ENCODE measurements around the gene SLC22A17. TPM values are rescaled to one million over a fixed set of nuclear protein-coding genes. Genes with fewer than 3 reads are reported as not detected.
A peak's percentile ranks its signal among the peaks of the same experiment; 100 is the strongest.

SLC22A17 gene
- total RNA-seq, 1 donor from 2014 or later = 49.0 TPM

DNA sequence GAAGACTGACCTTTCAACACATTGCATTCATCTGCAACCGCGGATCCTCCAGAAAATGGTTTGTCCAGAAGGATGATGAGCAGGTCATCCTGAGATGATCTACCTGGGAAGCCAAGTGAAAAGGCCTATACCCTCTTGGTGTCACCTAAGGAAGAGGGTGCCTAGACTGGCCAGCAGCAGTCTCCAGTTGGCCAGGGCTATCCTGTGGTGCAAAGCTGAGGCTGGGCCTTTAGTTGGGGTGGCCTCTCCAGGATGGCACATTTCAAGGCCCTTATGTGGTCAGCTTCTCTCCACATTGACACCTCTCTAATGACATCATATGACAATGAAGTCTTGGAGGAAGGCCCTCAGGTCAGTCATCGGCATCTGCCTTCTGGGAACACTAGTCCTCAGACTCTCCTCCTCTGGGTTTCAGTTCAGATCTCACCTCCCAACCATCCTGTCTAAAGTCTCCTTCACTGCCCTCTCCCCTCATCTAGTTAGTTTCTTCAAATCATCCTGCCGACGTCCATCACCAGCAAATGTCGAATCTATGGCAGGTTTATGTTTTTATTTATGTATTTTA lies 3.3 kb upstream of the SLC22A17 start:
- Mint-ChIP-seq H3K27ac (peak overlapping the region; percentile 23), H3K27me3 (ENCODE audit: low read depth) (peaks cover 6% of the 10 kb centered on the region)
- TF ChIP-seq, protein P1, sequence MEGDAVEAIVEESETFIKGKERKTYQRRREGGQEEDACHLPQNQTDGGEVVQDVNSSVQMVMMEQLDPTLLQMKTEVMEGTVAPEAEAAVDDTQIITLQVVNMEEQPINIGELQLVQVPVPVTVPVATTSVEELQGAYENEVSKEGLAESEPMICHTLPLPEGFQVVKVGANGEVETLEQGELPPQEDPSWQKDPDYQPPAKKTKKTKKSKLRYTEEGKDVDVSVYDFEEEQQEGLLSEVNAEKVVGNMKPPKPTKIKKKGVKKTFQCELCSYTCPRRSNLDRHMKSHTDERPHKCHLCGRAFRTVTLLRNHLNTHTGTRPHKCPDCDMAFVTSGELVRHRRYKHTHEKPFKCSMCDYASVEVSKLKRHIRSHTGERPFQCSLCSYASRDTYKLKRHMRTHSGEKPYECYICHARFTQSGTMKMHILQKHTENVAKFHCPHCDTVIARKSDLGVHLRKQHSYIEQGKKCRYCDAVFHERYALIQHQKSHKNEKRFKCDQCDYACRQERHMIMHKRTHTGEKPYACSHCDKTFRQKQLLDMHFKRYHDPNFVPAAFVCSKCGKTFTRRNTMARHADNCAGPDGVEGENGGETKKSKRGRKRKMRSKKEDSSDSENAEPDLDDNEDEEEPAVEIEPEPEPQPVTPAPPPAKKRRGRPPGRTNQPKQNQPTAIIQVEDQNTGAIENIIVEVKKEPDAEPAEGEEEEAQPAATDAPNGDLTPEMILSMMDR (IDR thresholded peaks at IDR 0.05; ENCODE audit: unreplicated experiment) = no peak

DNA sequence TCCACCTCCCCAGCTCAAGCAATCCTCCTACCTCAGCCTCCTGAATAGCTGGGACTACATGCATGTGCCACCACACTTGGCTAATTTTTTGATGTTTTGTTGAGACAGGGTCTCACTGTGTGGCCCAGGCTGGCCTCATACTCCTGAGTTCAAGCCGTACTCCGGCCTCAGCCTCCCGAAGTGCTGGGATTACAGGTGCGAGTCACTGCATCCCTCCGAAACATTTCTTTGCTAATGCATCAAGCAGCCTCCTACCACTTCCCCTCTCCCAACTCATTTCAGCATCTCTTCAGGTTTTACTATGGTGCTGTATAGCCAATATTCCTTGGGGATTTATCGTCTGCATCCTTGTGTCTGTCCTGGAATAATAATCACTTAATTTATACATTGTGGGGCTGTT lies 2.3 kb upstream of the SLC22A17 start:
- TF ChIP-seq, protein P1 (IDR thresholded peaks at IDR 0.05; ENCODE audit: unreplicated experiment) = no peak
- no peak for DNase-seq (ENCODE audit: low spot score in 2 of 2, unreplicated experiment in 2 of 2)
- no peak overlapping the region for H3K4me3 Mint-ChIP-seq
- H3K27me3 Mint-ChIP-seq (ENCODE audit: low read depth) = peaks cover 12% of the 10 kb centered on the region
- H3K27ac Mint-ChIP-seq = no peak overlapping the region
- H3K9me3 Mint-ChIP-seq = no peaks in the 10 kb centered on the region
- H3K4me1 Mint-ChIP-seq = peaks cover 12% of the 10 kb centered on the region
- H3K36me3 Mint-ChIP-seq = peaks cover 7% of the 10 kb centered on the region

More for the DNA sequence above, 3.3 kb upstream of the SLC22A17 start:
- Mint-ChIP-seq H3K4me1 (peaks cover 12% of the 10 kb centered on the region), H3K4me3 (no peak overlapping the region), H3K36me3 (peaks cover 7% of the 10 kb centered on the region), H3K9me3 (no peaks in the 10 kb centered on the region)
- DNase-seq (ENCODE audit: low spot score in 2 of 2, unreplicated experiment in 2 of 2) = no peak

DNA sequence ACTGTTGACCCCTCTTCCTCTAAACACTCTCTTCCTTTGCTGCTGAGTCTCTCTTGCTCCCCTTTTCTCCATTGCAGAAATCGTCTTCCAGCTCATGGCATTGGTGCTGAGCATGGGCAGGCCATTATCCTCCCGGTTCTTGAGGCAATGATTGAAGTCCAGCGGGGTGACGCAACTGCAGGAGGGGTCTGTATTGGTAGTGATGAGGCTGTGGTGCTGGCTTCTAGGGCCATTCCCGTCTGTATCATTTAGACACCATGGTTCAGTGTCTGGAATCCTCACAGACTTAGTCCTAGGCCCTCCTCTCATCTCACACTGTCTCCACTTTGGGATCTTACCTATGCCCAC lies 720 bp upstream of the SLC22A17 start:
- TF ChIP-seq, protein P1 (IDR thresholded peaks at IDR 0.05; ENCODE audit: unreplicated experiment) = no peak
- Mint-ChIP-seq H3K9me3 (no peaks in the 10 kb centered on the region), H3K4me3 (peak overlapping the region; percentile 69), H3K36me3 (peaks cover 4% of the 10 kb centered on the region), H3K27me3 (ENCODE audit: low read depth) (peaks cover 12% of the 10 kb centered on the region), H3K27ac (no peak overlapping the region), H3K4me1 (peaks cover 10% of the 10 kb centered on the region)
- no peak for DNase-seq (ENCODE audit: low spot score in 2 of 2, unreplicated experiment in 2 of 2)

DNA sequence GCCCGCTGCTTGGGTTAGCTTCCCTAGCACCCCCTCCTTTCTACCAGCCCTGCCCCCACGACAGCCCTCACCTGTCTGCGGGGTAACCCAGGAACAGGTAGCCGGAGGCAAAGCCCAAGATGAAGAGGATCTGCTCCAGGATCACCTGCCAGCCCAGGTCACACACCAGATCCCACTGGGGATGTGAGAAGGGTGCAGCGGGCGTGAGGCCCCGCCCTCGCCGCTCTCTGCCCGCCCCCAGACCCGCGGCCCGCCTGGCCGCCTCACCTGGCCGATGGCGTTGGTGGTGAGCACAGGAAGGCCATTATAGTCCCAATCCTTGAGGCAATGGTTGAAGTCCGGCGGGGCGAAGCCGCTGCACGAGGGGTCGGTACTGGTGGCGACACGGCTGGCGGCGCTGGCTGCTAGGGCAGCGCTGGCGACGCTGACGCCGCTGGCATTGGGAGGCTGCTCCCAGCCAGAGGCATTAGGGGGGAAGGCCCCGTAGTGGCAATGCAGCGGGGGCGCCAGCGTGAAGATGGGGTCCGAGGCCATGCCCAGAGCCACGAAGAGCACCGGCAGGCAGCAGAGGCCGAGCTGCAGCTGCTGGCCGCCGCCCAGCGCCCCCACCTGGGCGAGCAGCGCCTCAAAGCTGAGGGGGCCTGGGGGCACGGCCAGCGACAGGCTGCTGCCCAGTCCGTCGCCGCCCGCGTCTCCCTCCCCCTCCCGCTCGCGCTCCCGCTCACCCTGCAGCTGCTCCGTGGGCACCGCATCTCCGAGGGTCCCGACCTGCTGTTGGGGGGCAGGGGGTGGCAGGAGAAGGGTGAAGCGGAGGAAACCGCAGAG lies 794 bp downstream of the SLC22A17 start:
- peaks cover 10% of the 10 kb centered on the region for H3K4me1 Mint-ChIP-seq
- TF ChIP-seq, protein P1 (IDR thresholded peaks at IDR 0.05; ENCODE audit: unreplicated experiment) = no peak
- H3K9me3 Mint-ChIP-seq = no peaks in the 10 kb centered on the region
- H3K4me3 Mint-ChIP-seq = peak overlapping the region; percentile 69
- H3K27ac Mint-ChIP-seq = no peak overlapping the region
- DNase-seq (ENCODE audit: low spot score in 2 of 2, unreplicated experiment in 2 of 2) = no peak
- H3K36me3 Mint-ChIP-seq = peaks cover 4% of the 10 kb centered on the region
- H3K27me3 Mint-ChIP-seq (ENCODE audit: low read depth) = peaks cover 12% of the 10 kb centered on the region

DNA sequence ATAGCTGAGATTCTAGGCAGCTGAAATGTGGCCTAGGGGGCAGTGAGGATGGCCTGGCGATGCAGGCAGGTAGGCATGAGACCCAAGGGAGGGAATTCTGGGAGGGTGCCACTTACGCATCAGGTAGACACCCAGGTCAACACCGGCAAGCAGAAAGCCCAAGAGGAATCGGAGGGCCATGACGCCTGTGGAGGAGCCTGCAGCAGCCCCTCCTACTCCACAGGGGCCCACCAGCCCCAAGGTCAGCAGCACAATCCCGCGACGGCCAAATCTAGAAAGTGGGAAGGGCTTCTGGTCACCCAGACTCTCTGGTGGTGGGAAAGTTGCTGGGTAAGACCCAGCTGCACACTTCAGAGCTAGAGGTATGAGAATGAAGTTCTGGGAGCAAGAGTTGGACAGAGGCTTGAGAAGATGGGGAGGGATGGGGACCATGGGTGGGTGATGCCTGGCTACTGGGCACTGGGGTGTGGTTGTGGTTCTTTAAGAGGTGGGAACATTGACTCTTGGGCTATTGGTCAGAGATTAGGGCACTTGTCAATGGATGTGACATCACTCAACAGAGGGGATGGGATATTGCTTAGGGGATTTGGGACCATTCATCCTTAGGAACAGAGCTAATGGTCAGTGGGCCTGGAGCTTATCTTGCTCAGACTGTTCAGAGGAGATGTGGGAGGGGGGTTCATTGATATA lies 3.4 kb downstream of the SLC22A17 start:
- Mint-ChIP-seq H3K36me3 (no peaks in the 10 kb centered on the region), H3K27me3 (ENCODE audit: low read depth) (peaks cover 12% of the 10 kb centered on the region), H3K4me3 (no peak overlapping the region), H3K4me1 (peaks cover 18% of the 10 kb centered on the region), H3K9me3 (no peaks in the 10 kb centered on the region), H3K27ac (no peak overlapping the region)
- DNase-seq (ENCODE audit: low spot score in 2 of 2, unreplicated experiment in 2 of 2) = no peak
- TF ChIP-seq, protein P1 (IDR thresholded peaks at IDR 0.05; ENCODE audit: unreplicated experiment) = no peak

Measured in mesothelial cell of epicardium (in vitro differentiated cells).